ENCODE results near the gene ARSK. TPM values are rescaled to one million over a fixed set of nuclear protein-coding genes. Genes with fewer than 3 reads are reported as not detected.

Gene ARSK
- total RNA-seq, 1 experiment from 2014 or later: 8.5 TPM

DNA sequence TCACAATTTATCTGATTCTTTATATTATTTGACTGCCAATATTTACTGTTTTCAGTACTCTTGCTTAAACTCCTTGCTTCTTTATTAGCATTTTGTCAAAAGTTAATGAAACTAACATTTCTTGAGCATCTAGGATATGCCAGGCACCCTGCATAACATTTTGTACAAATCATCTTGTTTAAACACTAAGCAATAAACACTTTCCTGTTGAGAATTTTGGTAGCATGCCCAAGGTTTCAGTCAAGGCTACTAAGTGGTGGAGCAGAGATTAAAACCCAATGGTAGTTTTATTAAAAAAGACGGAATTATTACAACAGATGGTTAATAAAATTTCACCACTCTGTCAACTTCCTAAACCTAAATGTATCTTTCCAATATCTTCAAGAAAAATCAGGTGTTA, 43.3 kb upstream of the ARSK start:
- H3K4me1 Mint-ChIP-seq: peaks cover 0 to 7% of the 10 kb centered on the region in 2 experiments; a peak in 2 of 4 replicates
- no peak overlapping the region for H3K27ac Mint-ChIP-seq
- H2BK15ac ChIP-seq (ENCODE audit: low read depth, low read length): no peak overlapping the region
- no peak overlapping the region for H3K23ac ChIP-seq (ENCODE audit: insufficient read length, low read depth, low read length)
- no peak overlapping the region for H3K4me3 Mint-ChIP-seq
- TF ChIP-seq, protein P1, sequence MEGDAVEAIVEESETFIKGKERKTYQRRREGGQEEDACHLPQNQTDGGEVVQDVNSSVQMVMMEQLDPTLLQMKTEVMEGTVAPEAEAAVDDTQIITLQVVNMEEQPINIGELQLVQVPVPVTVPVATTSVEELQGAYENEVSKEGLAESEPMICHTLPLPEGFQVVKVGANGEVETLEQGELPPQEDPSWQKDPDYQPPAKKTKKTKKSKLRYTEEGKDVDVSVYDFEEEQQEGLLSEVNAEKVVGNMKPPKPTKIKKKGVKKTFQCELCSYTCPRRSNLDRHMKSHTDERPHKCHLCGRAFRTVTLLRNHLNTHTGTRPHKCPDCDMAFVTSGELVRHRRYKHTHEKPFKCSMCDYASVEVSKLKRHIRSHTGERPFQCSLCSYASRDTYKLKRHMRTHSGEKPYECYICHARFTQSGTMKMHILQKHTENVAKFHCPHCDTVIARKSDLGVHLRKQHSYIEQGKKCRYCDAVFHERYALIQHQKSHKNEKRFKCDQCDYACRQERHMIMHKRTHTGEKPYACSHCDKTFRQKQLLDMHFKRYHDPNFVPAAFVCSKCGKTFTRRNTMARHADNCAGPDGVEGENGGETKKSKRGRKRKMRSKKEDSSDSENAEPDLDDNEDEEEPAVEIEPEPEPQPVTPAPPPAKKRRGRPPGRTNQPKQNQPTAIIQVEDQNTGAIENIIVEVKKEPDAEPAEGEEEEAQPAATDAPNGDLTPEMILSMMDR (conservative IDR thresholded peaks at IDR 0.05): no peak
- no peak overlapping the region for H3K56ac ChIP-seq (ENCODE audit: insufficient read length, low read depth, low read length)
- H2BK120ac ChIP-seq (ENCODE audit: low read depth, low read length, poor library complexity, severe bottlenecking): no peak overlapping the region
- no peaks in the 10 kb centered on the region for H3K4me1 ChIP-seq (ENCODE audit: insufficient read depth, low read length)
- DNase-seq: no peak
- H3K36me3 Mint-ChIP-seq (ENCODE audit: insufficient read depth in 1 of 3, low read depth in 3 of 3): peaks cover 7 to 55% (median 52%) of the 10 kb centered on the region in 3 experiments
- H3K27me3 ChIP-seq (ENCODE audit: insufficient read depth, low read length): no peaks in the 10 kb centered on the region
- H4K5ac ChIP-seq (ENCODE audit: insufficient read length, low read depth, low read length): no peak overlapping the region
- no peak overlapping the region for H4K8ac ChIP-seq (replicated peaks; ENCODE audit: insufficient read length, low read depth, low read length)
- H3K9me3 ChIP-seq (ENCODE audit: control insufficient read depth, low read depth, low read length): no peaks in the 10 kb centered on the region
- no peaks in the 10 kb centered on the region for H3K23me2 ChIP-seq (ENCODE audit: insufficient read length, low read depth, low read length, poor library complexity, severe bottlenecking)
- H2BK12ac ChIP-seq (ENCODE audit: insufficient read length, low read depth, low read length): no peak overlapping the region
- no peak overlapping the region for H3K18ac ChIP-seq (ENCODE audit: insufficient read length, low read depth, low read length)
- H3K27me3 Mint-ChIP-seq (ENCODE audit: low read depth): no peaks in the 10 kb centered on the region
- no peaks in the 10 kb centered on the region for H3K79me2 ChIP-seq (ENCODE audit: insufficient read depth, low read length)
- H3K27ac ChIP-seq (ENCODE audit: insufficient read length, low read depth, low read length): no peak overlapping the region
- no peak overlapping the region for H4K91ac ChIP-seq (ENCODE audit: insufficient read length, low read depth, low read length)
- no peak overlapping the region for H2BK20ac ChIP-seq (ENCODE audit: low read depth, low read length, poor library complexity, severe bottlenecking)
- WGBS (ENCODE audit: extremely low coverage, insufficient read length, low lambda C conversion rate): no CpG with 5 or more reads among the region's 1 CpG
- H3K14ac ChIP-seq (ENCODE audit: insufficient read depth, low read length): no peak overlapping the region
- H3K9me3 Mint-ChIP-seq: no peaks in the 10 kb centered on the region
- H3K4ac ChIP-seq (ENCODE audit: low read depth, low read length): no peak overlapping the region
- no peak overlapping the region for H3K4me2 ChIP-seq (ENCODE audit: insufficient read depth, insufficient read length, low read length)
- no peak overlapping the region for H2AFZ ChIP-seq (ENCODE audit: low read length)
- H2AK5ac ChIP-seq (ENCODE audit: insufficient read length, low read length): no peak overlapping the region
- H3K9ac ChIP-seq (ENCODE audit: extremely low read depth, insufficient read length, low read length): no peak overlapping the region
- no peaks in the 10 kb centered on the region for H4K20me1 ChIP-seq (ENCODE audit: control insufficient read depth, insufficient read depth, insufficient read length)
- no peak overlapping the region for H3T11ph ChIP-seq (ENCODE audit: low read length)
- H2BK5ac ChIP-seq (ENCODE audit: insufficient read length, low read length): no peak overlapping the region
- H3K79me1 ChIP-seq (ENCODE audit: insufficient read depth, low read depth, low read length, poor library complexity, severe bottlenecking): no peaks in the 10 kb centered on the region

Measured in H9 (cell line).